ENCODE results near the gene IL2RA. TPM values are rescaled to one million over a fixed set of nuclear protein-coding genes. Genes with fewer than 3 reads are reported as not detected.

Gene IL2RA
- total RNA-seq, 1 donor from 2014 or later: 1.3 TPM

GRCh38 chr10:6061056-6061455, 1.1 kb downstream of the IL2RA start:
- ATAC-seq (no peak), DNase-seq (ENCODE audit: low spot score) (no peak)

- no peak for ATAC-seq
These were observed 2.7 kb downstream of the IL2RA start for GRCh38 chr10:6059506-6059905.

GRCh38 chr10:6058682-6059475, 3.3 kb downstream of the IL2RA start:
- ATAC-seq: no peak
- no peak for DNase-seq (ENCODE audit: low spot score)

More at GRCh38 chr10:6059506-6059905, 2.7 kb downstream of the IL2RA start:
- no peak for DNase-seq (ENCODE audit: low spot score)

- DNase-seq (ENCODE audit: low spot score) (peak; percentile 3), ATAC-seq (no peak)
These were observed 5.6 kb downstream of the IL2RA start for GRCh38 chr10:6056411-6057135.

GRCh38 chr10:6055929-6056328, 6.2 kb downstream of the IL2RA start:
- no peak for ATAC-seq
- peak; percentile 10 for DNase-seq (ENCODE audit: low spot score)

GRCh38 chr10:6054884-6055283, 7.3 kb downstream of the IL2RA start:
- DNase-seq (ENCODE audit: low spot score) (peak; percentile 16), ATAC-seq (no peak)

- peak; percentile 77 for ATAC-seq
- DNase-seq (ENCODE audit: low spot score): peak; percentile 95
These were observed 8.1 kb downstream of the IL2RA start for GRCh38 chr10:6053816-6054631.

- DNase-seq (ENCODE audit: low spot score) (no peak), ATAC-seq (no peak)
These were observed 8.9 kb downstream of the IL2RA start for GRCh38 chr10:6053303-6053702.

- DNase-seq (ENCODE audit: low spot score): peak; percentile 42
These were observed 9.6 kb downstream of the IL2RA start for GRCh38 chr10:6052247-6053221.

GRCh38 chr10:6050801-6051445, 11.2 kb downstream of the IL2RA start:
- DNase-seq (ENCODE audit: low spot score) (peak; percentile 81), ATAC-seq (peak; percentile 91)

More at GRCh38 chr10:6052247-6053221, 9.6 kb downstream of the IL2RA start:
- ATAC-seq: no peak

- no peak for ATAC-seq
These were observed 13.2 kb downstream of the IL2RA start for GRCh38 chr10:6049031-6049400.

GRCh38 chr10:6048281-6049030, 13.7 kb downstream of the IL2RA start:
- ATAC-seq (no peak), DNase-seq (ENCODE audit: low spot score) (peak; percentile 21)

More at GRCh38 chr10:6049031-6049400, 13.2 kb downstream of the IL2RA start:
- peak; percentile 15 for DNase-seq (ENCODE audit: low spot score)

GRCh38 chr10:6047847-6048246, 14.3 kb downstream of the IL2RA start:
- peak; percentile 37 for DNase-seq (ENCODE audit: low spot score)
- ATAC-seq: no peak

GRCh38 chr10:6046773-6047611, 15.2 kb downstream of the IL2RA start:
- peak; percentile 36 for DNase-seq (ENCODE audit: low spot score)
- no peak for ATAC-seq

- DNase-seq (ENCODE audit: low spot score): peak; percentile 16
These were observed 16.0 kb downstream of the IL2RA start for GRCh38 chr10:6045878-6046772.

GRCh38 chr10:6045314-6045848, 16.8 kb downstream of the IL2RA start:
- DNase-seq (ENCODE audit: low spot score) (no peak), ATAC-seq (no peak)

More at GRCh38 chr10:6045878-6046772, 16.0 kb downstream of the IL2RA start:
- ATAC-seq: no peak
